HS-27A (cell line): ENCODE measurements around the gene CAMTA2.
"Not testable (repeated sequence)": the region's sequence is repeated elsewhere in the genome, so short reads cannot be mapped to it uniquely, and the experiment has no call there.

Experiments used
- DNase-seq: peaks from one replicate; pipeline ENCODE4 v3.0.0-alpha.2; 2012; ENCODE audit warnings: low read depth, missing footprints

Gene CAMTA2

GRCh38 chr17:4928881-4929280 is 58.6 kb downstream of the CAMTA2 start:
- no peak for DNase-seq

GRCh38 chr17:4926577-4927335 is 60.7 kb downstream of the CAMTA2 start:
- DNase-seq = not testable (repeated sequence)

GRCh38 chr17:4921320-4921719 is 66.2 kb downstream of the CAMTA2 start:
- DNase-seq = no peak

- no peak for DNase-seq
Observed at GRCh38 chr17:4920351-4921048, 67.0 kb downstream of the CAMTA2 start.

GRCh38 chr17:4919511-4920047 is 67.9 kb downstream of the CAMTA2 start:
- no peak for DNase-seq
